ENCODE results near the gene FOXO4. TPM values are rescaled to one million over a fixed set of nuclear protein-coding genes. Genes with fewer than 3 reads are reported as not detected.

Gene FOXO4
- total RNA-seq, 3 donors from 2014 or later (not counting 1 experiment from before 2014, with no cell fraction given), result 47.3 to 57.2 (median 51.2) TPM

DNA sequence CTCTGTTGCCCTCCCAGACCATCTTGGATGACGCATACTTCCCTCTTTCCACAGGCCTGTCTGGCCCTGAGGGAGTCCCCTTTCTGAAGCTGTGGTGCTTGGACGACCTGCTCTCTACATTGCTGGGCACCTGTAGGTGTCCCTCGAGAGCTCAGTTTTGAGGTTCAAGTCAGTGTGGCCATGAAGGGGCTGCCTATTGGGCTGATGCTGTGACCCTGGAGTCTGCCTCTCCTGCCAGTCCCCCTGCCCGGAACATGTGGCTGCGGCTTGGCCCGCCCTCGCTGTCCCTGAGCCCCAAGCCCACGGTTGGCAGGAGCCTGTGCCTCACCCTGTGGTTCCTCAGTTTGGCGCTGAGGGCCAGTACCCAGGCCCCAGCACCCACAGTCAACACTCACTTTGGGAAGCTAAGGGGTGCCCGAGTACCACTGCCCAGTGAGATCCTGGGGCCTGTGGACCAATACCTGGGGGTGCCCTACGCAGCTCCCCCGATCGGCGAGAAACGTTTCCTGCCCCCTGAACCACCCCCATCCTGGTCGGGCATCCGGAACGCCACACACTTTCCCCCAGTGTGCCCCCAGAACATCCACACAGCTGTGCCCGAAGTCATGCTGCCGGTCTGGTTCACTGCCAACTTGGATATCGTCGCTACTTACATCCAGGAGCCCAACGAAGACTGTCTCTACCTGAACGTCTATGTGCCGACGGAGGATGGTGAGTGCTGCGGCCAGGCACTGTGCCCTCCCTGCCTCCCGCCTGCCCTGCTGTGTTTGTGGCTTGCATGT lies 52.0 kb downstream of the FOXO4 start:
- intact Hi-C loops (cut with micrococcal nuclease), result no loop called here

GRCh38 chrX:71148278-71148663 lies 52.6 kb downstream of the FOXO4 start:
- H3K4me1 ChIP-seq (ENCODE audit: control insufficient read depth, insufficient read depth, low read length), result peaks cover 12% of the 10 kb centered on the region
- TF ChIP-seq CTCF (IDR thresholded peaks at IDR 0.05), result no peak
- H3K36me3 ChIP-seq (ENCODE audit: control insufficient read depth, insufficient read depth, low read length), result no peaks in the 10 kb centered on the region
- no peaks in the 10 kb centered on the region for H3K27me3 ChIP-seq (ENCODE audit: control insufficient read depth, insufficient read depth, low read length)
- no peaks in the 10 kb centered on the region for H3K9me3 Mint-ChIP-seq
- intact Hi-C loops (cut with micrococcal nuclease), result no loop called here
- H3K27me3 Mint-ChIP-seq (ENCODE audit: low read depth in 2 of 2), result no peaks in the 10 kb centered on the region
- DNase-seq (no peak), ATAC-seq (no peak)
- H3K9me3 ChIP-seq (ENCODE audit: control insufficient read depth, insufficient read depth, low read length), result no peaks in the 10 kb centered on the region
- no peak overlapping the region for H3K4me3 ChIP-seq (ENCODE audit: low read length)
- H3K36me3 Mint-ChIP-seq, result no peaks in the 10 kb centered on the region
- no peak overlapping the region for H3K27ac Mint-ChIP-seq
- peaks cover 0 to 15% of the 10 kb centered on the region in 2 donors for H3K4me1 Mint-ChIP-seq
- WGBS (ENCODE audit: insufficient coverage), result 92% methylated on average over 7 of the region's 8 CpGs
- no peak overlapping the region for H3K4me3 Mint-ChIP-seq
- H3K27ac ChIP-seq (ENCODE audit: low read length), result no peak overlapping the region

More for the DNA sequence above, 52.0 kb downstream of the FOXO4 start:
- no peak for TF ChIP-seq CTCF (IDR thresholded peaks at IDR 0.05)
- no peak overlapping the region for H3K4me3 Mint-ChIP-seq
- Histone ChIP-seq H3K27ac (ENCODE audit: low read length) (no peak overlapping the region), H3K36me3 (ENCODE audit: control insufficient read depth, insufficient read depth, low read length) (no peaks in the 10 kb centered on the region), H3K27me3 (ENCODE audit: control insufficient read depth, insufficient read depth, low read length) (no peaks in the 10 kb centered on the region), H3K9me3 (ENCODE audit: control insufficient read depth, insufficient read depth, low read length) (no peaks in the 10 kb centered on the region), H3K4me3 (ENCODE audit: low read length) (no peak overlapping the region), H3K4me1 (ENCODE audit: control insufficient read depth, insufficient read depth, low read length) (peaks cover 12% of the 10 kb centered on the region)
- WGBS (ENCODE audit: insufficient coverage), result 82% methylated on average over 28 of the region's 28 CpGs
- H3K27me3 Mint-ChIP-seq (ENCODE audit: low read depth in 2 of 2), result no peaks in the 10 kb centered on the region
- no peaks in the 10 kb centered on the region for H3K9me3 Mint-ChIP-seq
- DNase-seq (no peak), ATAC-seq (no peak)
- no peak overlapping the region for H3K27ac Mint-ChIP-seq
- H3K36me3 Mint-ChIP-seq, result no peaks in the 10 kb centered on the region
- peaks cover 0 to 15% of the 10 kb centered on the region in 2 donors for H3K4me1 Mint-ChIP-seq

DNA sequence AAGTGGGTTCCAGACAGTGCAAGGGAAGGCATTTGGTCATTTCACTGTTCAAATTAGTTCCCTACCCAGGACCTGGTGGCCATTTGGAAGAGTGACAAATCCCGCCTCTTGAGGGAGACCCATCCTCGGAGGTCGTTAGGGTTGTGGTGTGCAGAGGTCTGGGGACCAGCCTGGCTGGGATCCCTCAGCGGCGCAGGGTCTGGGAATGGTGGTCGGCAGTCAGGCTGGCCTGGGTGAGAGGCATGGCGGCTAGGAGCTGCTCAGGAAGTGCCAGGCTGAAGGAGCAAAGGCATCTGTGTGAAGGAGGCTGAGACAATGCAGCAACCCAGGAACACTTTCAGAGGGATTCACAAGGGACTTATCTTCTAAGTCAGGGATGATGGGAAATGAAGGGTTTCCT lies 55.7 kb downstream of the FOXO4 start:
- 97% methylated on average over 7 of the region's 7 CpGs for WGBS (ENCODE audit: insufficient coverage)
- DNase-seq (no peak), ATAC-seq (no peak)
- H3K27me3 ChIP-seq (ENCODE audit: control insufficient read depth, insufficient read depth, low read length), result no peaks in the 10 kb centered on the region
- Mint-ChIP-seq H3K9me3 (no peaks in the 10 kb centered on the region), H3K36me3 (no peaks in the 10 kb centered on the region), H3K4me3 (no peak overlapping the region), H3K27me3 (ENCODE audit: low read depth in 2 of 2) (no peaks in the 10 kb centered on the region), H3K27ac (no peak overlapping the region), H3K4me1 (peaks cover 0 to 10% of the 10 kb centered on the region in 2 donors)
- TF ChIP-seq CTCF (IDR thresholded peaks at IDR 0.05), result no peak
- H3K4me1 ChIP-seq (ENCODE audit: control insufficient read depth, insufficient read depth, low read length), result peaks cover 2% of the 10 kb centered on the region
- no peak overlapping the region for H3K4me3 ChIP-seq (ENCODE audit: low read length)
- H3K27ac ChIP-seq (ENCODE audit: low read length), result no peak overlapping the region
- H3K36me3 ChIP-seq (ENCODE audit: control insufficient read depth, insufficient read depth, low read length), result no peaks in the 10 kb centered on the region
- intact Hi-C loops (cut with micrococcal nuclease), result no loop called here
- H3K9me3 ChIP-seq (ENCODE audit: control insufficient read depth, insufficient read depth, low read length), result no peaks in the 10 kb centered on the region

Other genes starting within 250 kb of the FOXO4 start
- gene TEX11, start 187.1 kb upstream of the FOXO4 start, total RNA-seq, result not detected
- not detected for gene SLC7A3, start 164.8 kb upstream of the FOXO4 start, total RNA-seq
- gene SNX12, start 27.5 kb upstream of the FOXO4 start, total RNA-seq, result 10 to 100 TPM; 36.0 to 40.1 (median 38.6) TPM
- 100 to 1,000 TPM in 1 of 3 donors, 10 to 100 TPM in 2; 55.8 to 117 (median 92.8) TPM for gene CXorf65, start 10.9 kb downstream of the FOXO4 start, total RNA-seq
- gene IL2RG, start 15.7 kb downstream of the FOXO4 start, total RNA-seq, result 100 to 1,000 TPM; 506 to 577 (median 550) TPM
- 100 to 1,000 TPM; 111 to 156 (median 115) TPM for gene MED12, start 22.7 kb downstream of the FOXO4 start, total RNA-seq
- 1 to 10 TPM; 4.0 to 4.3 (median 4.0) TPM for gene NLGN3, start 49.0 kb downstream of the FOXO4 start, total RNA-seq
- gene GJB1, start 127.4 kb downstream of the FOXO4 start, total RNA-seq, result not detected
- 10 to 100 TPM; 18.0 to 21.0 (median 20.4) TPM for gene ZMYM3, start 158.3 kb downstream of the FOXO4 start, total RNA-seq
- gene NONO, start 187.8 kb downstream of the FOXO4 start, total RNA-seq, result 100 to 1,000 TPM; 370 to 454 (median 439) TPM
- gene ITGB1BP2, start 205.9 kb downstream of the FOXO4 start, total RNA-seq, result 1 to 10 TPM; 2.2 to 3.0 (median 2.4) TPM

Data from natural killer cell (primary cell).